Gastrocnemius medialis (tissue), 4 donors: ENCODE measurements around the gene CASZ1. TPM values are rescaled to one million over a fixed set of nuclear protein-coding genes. Genes with fewer than 3 reads are reported as not detected.

Experiments
- ATAC-seq, 2 donors: fragments of 150-250 bp; one replicate each; pipeline ENCODE4 v1.9.1; 2016
- DNase-seq, 2 donors: peaks; one replicate each; pipeline ENCODE4 v3.0.0-alpha.2; 2019
- H3K27ac ChIP-seq, 4 donors: fragments of 200-600 bp; sonication (generic); 1 replicate in 1 of 4; 2 replicates in 3 of 4; pipeline ENCODE4 v1.5.1; 2016 to 2018; ENCODE audit warnings: mild to moderate bottlenecking in 2 of 4, moderate library complexity in 1 of 4
- H3K27me3 ChIP-seq, 3 donors: fragments of 200-600 bp; sonication (generic) in 2 of 3; 1 replicate in 1 of 3; 2 replicates in 2 of 3; pipeline versions ENCODE4 v1.5.1 to v1.6.0; 2016 to 2019; ENCODE audit warnings: mild to moderate bottlenecking in 1 of 3, moderate library complexity in 1 of 3
- H3K36me3 ChIP-seq, 2 donors: fragments of 200-600 bp; sonication (generic) in 1 of 2; one replicate each; pipeline ENCODE4 v1.5.1; 2017 to 2018
- H3K4me1 ChIP-seq, 2 donors: fragments of 200-600 bp; sonication (generic) in 1 of 2; one replicate each; pipeline ENCODE4 v1.5.1; 2016 to 2017; ENCODE audit warnings: mild to moderate bottlenecking in 2 of 2
- H3K4me3 ChIP-seq, 4 donors: fragments of 200-600 bp; sonication (generic) in 3 of 4; 1 replicate in 1 of 4; 2 replicates in 3 of 4; pipeline ENCODE4 v1.5.1; 2016 to 2019; ENCODE audit warnings: mild to moderate bottlenecking in 2 of 4
- H3K9me3 ChIP-seq, 3 donors: fragments of 200-600 bp; sonication (generic) in 2 of 3; 1 replicate in 1 of 3; 2 replicates in 2 of 3; pipeline ENCODE4 v1.5.1; 2016 to 2019
- POLR2A ChIP-seq, 2 donors: fragments of 450-650 bp; IDR thresholded peaks; one replicate each; pipeline ENCODE4 v1.6.1; 2017; ENCODE audit warnings: antibody characterized with exemption in 2 of 2, mild to moderate bottlenecking in 2 of 2, moderate library complexity in 2 of 2
- in situ Hi-C, 4 donors: fragments of 200-750 bp; cut with MboI; loops; one replicate each; pipeline versions ENCODE4 v1.15.0 to v1.8.0; 2017; ENCODE audit warnings: low sequenced_read_pairs in 4 of 4
- intact Hi-C: fragments of 100-400 bp; cut with DNase I; formaldehyde crosslinking; loops from one replicate; pipeline ENCODE4 v1.15.1; 2023; ENCODE audit warnings: low total_unique reads
- total RNA-seq, 4 donors: library from RNA; depleted of rRNA; stranded (reverse); fragments of >200 nt; gene quantifications; one replicate each; pipeline versions ENCODE4 v1.1.0 to v1.2.3, GENCODE V29; 2016
- TF ChIP-seq, protein P1 (sequence below), 5 experiments: fragments of 450-650 bp in 3 of 5; fragments of 200-600 bp in 2 of 5; sonication (generic) in 2 of 5; IDR thresholded peaks in 4 of 5; conservative IDR thresholded peaks in 1 of 5; 1 replicate in 4 of 5; 2 replicates in 1 of 5; pipeline ENCODE4 v1.5.1; 2016 to 2019; ENCODE audit warnings: antibody characterized with exemption in 5 of 5, mild to moderate bottlenecking in 3 of 5, moderate library complexity in 3 of 5

Gene CASZ1
- total RNA-seq, 4 donors from 2014 or later: 19.1 to 121 (median 80.6) TPM

DNA sequence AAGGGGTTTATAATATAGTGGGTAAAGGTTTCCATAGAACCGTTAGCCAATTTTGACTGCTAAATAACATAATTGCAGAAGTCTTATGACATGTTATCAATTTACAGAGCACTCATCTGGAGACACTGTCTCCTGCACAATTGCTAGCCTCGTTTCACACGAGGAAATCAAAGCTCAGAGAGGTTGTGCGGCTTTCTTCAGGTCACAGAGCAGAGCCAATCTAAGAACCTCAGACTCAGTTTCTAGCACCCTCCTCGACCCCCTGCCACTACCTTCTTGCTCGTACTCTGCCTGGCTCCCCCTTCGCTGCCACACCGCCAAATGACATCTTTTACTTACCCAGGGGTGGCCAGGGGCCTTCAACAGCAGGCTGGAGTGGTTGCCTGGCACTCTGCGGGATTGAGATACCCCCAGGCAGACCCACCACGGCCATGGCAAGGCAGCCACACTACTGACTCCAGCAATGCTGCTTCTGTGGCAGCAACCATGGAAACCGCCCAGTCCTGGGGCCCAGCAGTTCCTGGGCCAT lies 16.0 kb upstream of the CASZ1 start:
- ATAC-seq (no peak), DNase-seq (no peak)
- peaks cover 0 to 6% of the 10 kb centered on the region in 2 donors for H3K4me1 ChIP-seq
- no peaks in the 10 kb centered on the region for H3K36me3 ChIP-seq
- no peaks in the 10 kb centered on the region for H3K27me3 ChIP-seq
- in situ Hi-C loops: no loop called here
- no peak for TF ChIP-seq POLR2A (IDR thresholded peaks at IDR 0.05)
- TF ChIP-seq, protein P1, sequence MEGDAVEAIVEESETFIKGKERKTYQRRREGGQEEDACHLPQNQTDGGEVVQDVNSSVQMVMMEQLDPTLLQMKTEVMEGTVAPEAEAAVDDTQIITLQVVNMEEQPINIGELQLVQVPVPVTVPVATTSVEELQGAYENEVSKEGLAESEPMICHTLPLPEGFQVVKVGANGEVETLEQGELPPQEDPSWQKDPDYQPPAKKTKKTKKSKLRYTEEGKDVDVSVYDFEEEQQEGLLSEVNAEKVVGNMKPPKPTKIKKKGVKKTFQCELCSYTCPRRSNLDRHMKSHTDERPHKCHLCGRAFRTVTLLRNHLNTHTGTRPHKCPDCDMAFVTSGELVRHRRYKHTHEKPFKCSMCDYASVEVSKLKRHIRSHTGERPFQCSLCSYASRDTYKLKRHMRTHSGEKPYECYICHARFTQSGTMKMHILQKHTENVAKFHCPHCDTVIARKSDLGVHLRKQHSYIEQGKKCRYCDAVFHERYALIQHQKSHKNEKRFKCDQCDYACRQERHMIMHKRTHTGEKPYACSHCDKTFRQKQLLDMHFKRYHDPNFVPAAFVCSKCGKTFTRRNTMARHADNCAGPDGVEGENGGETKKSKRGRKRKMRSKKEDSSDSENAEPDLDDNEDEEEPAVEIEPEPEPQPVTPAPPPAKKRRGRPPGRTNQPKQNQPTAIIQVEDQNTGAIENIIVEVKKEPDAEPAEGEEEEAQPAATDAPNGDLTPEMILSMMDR (IDR thresholded peaks at IDR 0.05 in 4 of 5, conservative IDR thresholded peaks at IDR 0.05 in 1 of 5): no peak
- H3K27ac ChIP-seq: no peak overlapping the region
- no peak overlapping the region for H3K4me3 ChIP-seq
- H3K9me3 ChIP-seq: no peaks in the 10 kb centered on the region
- intact Hi-C loops: no loop called here

DNA sequence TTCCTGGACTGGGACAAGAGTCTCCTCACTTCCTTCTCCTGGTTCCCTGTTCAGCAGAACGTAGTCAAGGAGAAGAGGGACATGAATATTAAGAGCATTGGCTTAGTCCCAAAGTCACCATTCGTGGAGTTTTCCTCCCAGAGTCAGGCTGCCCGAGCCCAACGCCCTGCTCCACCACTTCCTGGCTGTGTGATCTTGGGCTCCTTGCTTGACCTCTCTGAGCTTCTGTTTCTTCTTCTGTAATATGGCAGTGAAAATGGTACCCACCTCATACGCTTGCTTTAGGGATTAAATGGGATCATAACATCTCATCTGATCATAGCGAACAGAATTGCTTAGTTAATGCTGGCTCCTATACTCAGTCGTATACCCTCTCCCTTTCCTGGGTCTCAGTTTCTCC lies 12.0 kb upstream of the CASZ1 start:
- Histone ChIP-seq H3K27ac (no peak overlapping the region), H3K4me3 (no peak overlapping the region), H3K36me3 (no peaks in the 10 kb centered on the region), H3K27me3 (no peaks in the 10 kb centered on the region), H3K4me1 (no peaks in the 10 kb centered on the region), H3K9me3 (no peaks in the 10 kb centered on the region)
- intact Hi-C loops (no loop called here), in situ Hi-C loops (no loop called here)
- ATAC-seq: no peak
- TF ChIP-seq POLR2A (IDR thresholded peaks at IDR 0.05): no peak
- TF ChIP-seq, protein P1 (IDR thresholded peaks at IDR 0.05 in 4 of 5, conservative IDR thresholded peaks at IDR 0.05 in 1 of 5): no peak
- DNase-seq: no peak

DNA sequence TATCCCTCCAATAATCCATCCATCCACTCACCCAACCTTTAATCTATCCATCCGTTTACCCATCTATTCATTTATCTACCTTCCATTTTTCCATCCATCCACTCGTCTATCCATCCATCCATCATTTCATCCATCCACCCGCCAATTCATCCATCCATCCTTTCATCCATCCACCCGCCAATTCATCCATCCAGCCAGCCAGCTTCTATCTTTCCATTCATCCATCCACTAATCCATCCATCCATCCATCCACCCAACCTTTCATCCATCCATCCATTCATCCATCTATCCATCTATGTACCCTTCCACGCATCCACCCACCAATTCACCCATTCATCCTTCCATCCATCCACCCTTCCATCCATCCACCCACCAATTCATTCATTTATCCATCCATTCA lies 10.5 kb upstream of the CASZ1 start:
- in situ Hi-C loops (no loop called here), intact Hi-C loops (no loop called here)
- Histone ChIP-seq H3K36me3 (no peaks in the 10 kb centered on the region), H3K27ac (no peak overlapping the region), H3K27me3 (no peaks in the 10 kb centered on the region), H3K9me3 (no peaks in the 10 kb centered on the region), H3K4me3 (no peak overlapping the region), H3K4me1 (no peaks in the 10 kb centered on the region)
- TF ChIP-seq, protein P1 (IDR thresholded peaks at IDR 0.05 in 4 of 5, conservative IDR thresholded peaks at IDR 0.05 in 1 of 5): no peak
- TF ChIP-seq POLR2A (IDR thresholded peaks at IDR 0.05): no peak
- ATAC-seq (no peak), DNase-seq (no peak)

DNA sequence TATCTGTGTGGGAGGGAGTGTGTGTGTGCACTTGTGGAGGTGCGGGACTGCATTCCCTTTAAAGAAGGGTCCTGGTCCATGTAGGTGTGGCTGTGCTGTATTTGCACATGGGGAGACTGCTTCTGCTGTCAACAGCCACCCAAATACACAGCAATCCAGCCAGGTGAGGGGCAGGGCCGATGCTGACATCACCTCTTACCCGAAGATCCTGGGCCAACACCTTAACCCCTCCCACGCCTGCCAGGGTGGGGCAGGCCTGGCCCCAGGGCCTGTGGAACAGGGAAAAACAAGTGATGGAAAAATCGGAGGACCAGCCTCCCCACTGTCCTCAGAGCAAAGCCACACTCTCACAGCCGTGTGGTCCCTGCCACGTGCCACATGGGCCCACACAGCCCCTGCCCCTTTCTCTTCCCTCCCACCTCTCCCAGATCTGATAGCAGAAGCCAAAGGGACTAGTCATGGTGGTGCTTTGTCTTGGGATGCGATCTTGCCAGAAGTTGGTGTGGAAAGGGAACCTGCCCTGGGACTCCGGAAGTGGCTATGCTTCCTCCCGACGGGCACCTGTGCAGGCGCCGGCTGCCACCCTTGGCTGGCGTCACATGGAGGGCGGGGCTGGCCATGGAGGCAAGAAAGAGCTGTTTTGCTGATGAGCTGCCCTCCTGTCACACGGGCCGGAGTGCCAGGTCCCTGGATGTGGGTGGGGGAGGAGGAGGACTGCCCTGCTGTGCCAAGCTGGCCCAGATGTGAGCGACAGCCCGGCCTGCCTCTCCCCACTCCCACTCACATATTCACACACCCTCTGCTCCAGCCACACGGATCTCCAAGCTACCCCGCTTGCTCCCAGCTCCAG lies 7.8 kb upstream of the CASZ1 start:
- intact Hi-C loops (no loop called here), in situ Hi-C loops (no loop called here)
- H3K9me3 ChIP-seq: no peaks in the 10 kb centered on the region
- H3K36me3 ChIP-seq: no peaks in the 10 kb centered on the region
- no peak overlapping the region for H3K4me3 ChIP-seq
- ATAC-seq (no peak), DNase-seq (no peak)
- H3K27me3 ChIP-seq: no peaks in the 10 kb centered on the region
- no peaks in the 10 kb centered on the region for H3K4me1 ChIP-seq
- TF ChIP-seq POLR2A (IDR thresholded peaks at IDR 0.05): no peak
- TF ChIP-seq, protein P1 (IDR thresholded peaks at IDR 0.05 in 4 of 5, conservative IDR thresholded peaks at IDR 0.05 in 1 of 5): no peak
- H3K27ac ChIP-seq: no peak overlapping the region
